Ishikawa (cell line): ENCODE data around the gene CTNNA3.

Source experiments
- CEBPB ChIP-seq: IDR thresholded peaks from 2 replicates; pipeline ENCODE4 v1.6.1; 2012
- CREB1 ChIP-seq: IDR thresholded peaks from 2 replicates; pipeline ENCODE4 v1.6.1; 2012; ENCODE audit warnings: low read depth
- EGR1 ChIP-seq: IDR thresholded peaks from 2 replicates; pipeline ENCODE4 v1.6.1; 2012
- FOXM1 ChIP-seq: IDR thresholded peaks from 2 replicates; pipeline ENCODE4 v1.6.1; 2012; ENCODE audit warnings: low read depth, borderline replicate concordance
- RAD21 ChIP-seq: IDR thresholded peaks from 2 replicates; pipeline ENCODE4 v1.6.1; 2012; ENCODE audit warnings: low read depth
- TAF1 ChIP-seq: IDR thresholded peaks from 2 replicates; pipeline ENCODE4 v1.6.1; 2012; ENCODE audit warnings: low read depth, mild to moderate bottlenecking
- TF ChIP-seq, protein P1 (sequence below): IDR thresholded peaks from 2 replicates; pipeline ENCODE4 v1.6.1; 2012; ENCODE audit warnings: low read depth, mild to moderate bottlenecking

DNA sequence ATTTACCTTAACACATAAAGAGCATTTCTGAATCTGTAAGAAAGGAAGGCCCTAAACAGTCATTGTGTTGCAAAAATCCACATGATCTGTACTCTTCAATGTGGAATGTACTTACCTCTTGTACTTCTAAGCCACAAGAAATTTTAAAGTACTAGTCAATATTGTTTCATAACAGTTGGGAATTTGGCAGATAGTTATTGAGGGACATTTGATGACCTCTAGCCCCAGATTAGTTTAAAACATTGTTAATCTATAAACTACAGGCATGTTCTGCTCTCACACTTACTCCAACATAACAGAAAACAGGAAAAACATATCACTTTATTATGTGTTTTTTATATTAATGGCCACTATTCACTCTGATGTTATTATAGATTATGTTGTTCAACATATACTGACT lies 1755.9 kb downstream of the CTNNA3 start:
- no peak for TF ChIP-seq CEBPB
- no peak for TF ChIP-seq RAD21
- no peak for TF ChIP-seq CREB1
- TF ChIP-seq FOXM1: no peak
- TF ChIP-seq, protein P1, sequence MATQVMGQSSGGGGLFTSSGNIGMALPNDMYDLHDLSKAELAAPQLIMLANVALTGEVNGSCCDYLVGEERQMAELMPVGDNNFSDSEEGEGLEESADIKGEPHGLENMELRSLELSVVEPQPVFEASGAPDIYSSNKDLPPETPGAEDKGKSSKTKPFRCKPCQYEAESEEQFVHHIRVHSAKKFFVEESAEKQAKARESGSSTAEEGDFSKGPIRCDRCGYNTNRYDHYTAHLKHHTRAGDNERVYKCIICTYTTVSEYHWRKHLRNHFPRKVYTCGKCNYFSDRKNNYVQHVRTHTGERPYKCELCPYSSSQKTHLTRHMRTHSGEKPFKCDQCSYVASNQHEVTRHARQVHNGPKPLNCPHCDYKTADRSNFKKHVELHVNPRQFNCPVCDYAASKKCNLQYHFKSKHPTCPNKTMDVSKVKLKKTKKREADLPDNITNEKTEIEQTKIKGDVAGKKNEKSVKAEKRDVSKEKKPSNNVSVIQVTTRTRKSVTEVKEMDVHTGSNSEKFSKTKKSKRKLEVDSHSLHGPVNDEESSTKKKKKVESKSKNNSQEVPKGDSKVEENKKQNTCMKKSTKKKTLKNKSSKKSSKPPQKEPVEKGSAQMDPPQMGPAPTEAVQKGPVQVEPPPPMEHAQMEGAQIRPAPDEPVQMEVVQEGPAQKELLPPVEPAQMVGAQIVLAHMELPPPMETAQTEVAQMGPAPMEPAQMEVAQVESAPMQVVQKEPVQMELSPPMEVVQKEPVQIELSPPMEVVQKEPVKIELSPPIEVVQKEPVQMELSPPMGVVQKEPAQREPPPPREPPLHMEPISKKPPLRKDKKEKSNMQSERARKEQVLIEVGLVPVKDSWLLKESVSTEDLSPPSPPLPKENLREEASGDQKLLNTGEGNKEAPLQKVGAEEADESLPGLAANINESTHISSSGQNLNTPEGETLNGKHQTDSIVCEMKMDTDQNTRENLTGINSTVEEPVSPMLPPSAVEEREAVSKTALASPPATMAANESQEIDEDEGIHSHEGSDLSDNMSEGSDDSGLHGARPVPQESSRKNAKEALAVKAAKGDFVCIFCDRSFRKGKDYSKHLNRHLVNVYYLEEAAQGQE: no peak
- TF ChIP-seq EGR1: no peak
- no peak for TF ChIP-seq TAF1
